Right renal cortex interstitium (tissue), 3 donors: ENCODE results near the gene TXLNG. TPM values are rescaled to one million over a fixed set of nuclear protein-coding genes. Genes with fewer than 3 reads are reported as not detected.
"Not testable (repeated sequence)": the region's sequence is repeated elsewhere in the genome, so short reads cannot be mapped to it uniquely, and the experiment has no call there.

Experiments
- DNase-seq, 3 donors: peaks; one replicate each; pipeline ENCODE4 v3.0.0-alpha.2; 2013; ENCODE audit warnings: low read depth in 3 of 3, low spot score in 2 of 3
- polyA plus RNA-seq, 3 donors: library from polyadenylated mRNA; unstranded; fragments of 120-200 nt; gene quantifications; one replicate each; pipeline ENCODE4 v1.2.1, GENCODE V29; 2013; ENCODE audit not compliant: insufficient read length in 3 of 3

Gene TXLNG
- polyA plus RNA-seq, result 10 to 100 TPM; 15.7 to 17.1 (median 16.0) TPM

DNA sequence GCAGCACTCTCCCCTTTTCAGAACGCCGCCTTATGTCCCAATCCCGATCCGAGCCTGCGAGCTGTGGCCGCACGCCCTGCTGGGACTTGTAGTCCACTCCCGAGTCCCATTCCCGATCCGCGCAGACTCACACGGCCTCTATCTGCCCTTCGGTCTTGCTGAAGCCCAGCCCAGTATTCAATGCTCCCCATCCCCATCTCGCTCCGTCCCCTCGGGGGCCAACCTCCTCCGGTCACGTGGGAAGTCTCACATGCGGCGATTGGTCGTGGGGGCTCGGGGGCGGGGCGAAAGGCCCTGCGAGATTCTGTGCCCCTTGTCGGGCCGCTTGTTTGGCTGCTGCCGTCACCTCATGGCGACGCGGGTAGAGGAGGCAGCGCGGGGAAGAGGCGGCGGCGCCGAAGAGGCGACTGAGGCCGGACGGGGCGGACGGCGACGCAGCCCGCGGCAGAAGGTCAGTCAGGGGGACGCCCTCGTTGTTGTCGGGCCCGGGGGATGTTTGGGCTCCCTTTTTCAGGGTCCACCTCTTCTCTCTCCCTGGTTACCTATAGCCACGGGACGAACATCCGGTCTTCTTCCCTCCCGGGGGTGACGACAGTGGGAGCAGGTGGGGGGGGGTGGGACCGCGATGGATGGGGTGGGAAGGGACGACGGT lies at the start of gene TXLNG:
Gene TXLNG, plus strand, starts transcription at position 328 of the 652 bp plus-strand sequence. Its CDS starts 22 bp downstream, at position 350.
- DNase-seq, result peak; percentile 77 to 88 (median 87)

- DNase-seq, result no peak
Observed at GRCh38 chrX:16737024-16737423, 49.2 kb upstream of the TXLNG start.

DNA sequence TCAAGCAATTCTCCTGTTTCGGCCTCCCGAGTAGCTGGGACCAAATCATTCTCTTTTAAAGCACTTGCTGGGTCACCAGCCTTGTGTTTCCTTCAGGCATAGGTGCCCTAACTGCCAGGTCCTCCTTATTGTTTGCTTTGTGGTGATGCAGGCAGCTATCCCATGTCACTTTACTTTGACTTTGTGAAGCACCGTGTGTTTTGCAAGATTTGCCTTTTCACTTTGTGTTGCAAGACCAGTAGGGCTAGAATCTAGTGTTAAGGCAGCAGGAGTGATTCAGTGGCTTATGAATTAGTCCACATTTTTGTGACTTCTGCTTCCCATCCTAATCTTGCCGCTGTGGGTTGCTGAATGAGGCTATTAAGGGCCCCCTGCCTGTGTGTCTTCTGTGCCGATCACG lies 46.7 kb upstream of the TXLNG start:
- no peak for DNase-seq

DNA sequence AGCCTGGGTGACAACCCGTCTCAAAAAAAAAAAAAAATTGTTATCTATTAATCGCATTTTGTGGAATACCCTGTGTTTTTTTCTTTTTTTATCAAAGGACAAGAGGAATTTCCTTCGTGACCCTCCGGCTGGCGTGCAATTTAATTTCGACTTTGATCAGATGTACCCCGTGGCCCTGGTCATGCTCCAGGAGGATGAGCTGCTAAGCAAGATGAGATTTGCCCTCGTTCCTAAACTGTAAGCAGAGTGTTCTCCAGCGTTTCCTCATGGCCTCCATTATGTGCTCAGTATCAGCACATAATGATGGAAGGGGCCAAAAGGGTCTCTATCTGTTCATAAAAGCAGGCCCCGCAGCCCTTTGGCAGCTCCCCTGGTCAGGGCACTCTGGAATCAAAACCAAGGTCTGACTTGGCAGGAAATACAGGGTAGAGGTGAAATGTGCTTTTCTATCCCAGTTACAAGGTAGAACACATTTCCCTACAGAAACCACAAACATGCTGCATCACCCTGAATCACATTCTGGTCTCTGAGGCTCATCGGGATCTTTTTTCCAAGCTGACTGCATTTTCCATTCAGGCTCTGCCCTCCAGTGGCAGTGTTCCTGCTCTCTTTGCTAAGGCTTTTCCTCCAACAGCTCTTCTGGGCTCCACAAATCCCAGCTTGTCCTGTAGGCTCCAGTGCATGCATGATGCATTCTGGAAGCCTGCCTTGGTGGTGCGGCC lies 42.5 kb upstream of the TXLNG start:
- no peak for DNase-seq

GRCh38 chrX:16745102-16745501 lies 41.2 kb upstream of the TXLNG start:
- no peak for DNase-seq

DNA sequence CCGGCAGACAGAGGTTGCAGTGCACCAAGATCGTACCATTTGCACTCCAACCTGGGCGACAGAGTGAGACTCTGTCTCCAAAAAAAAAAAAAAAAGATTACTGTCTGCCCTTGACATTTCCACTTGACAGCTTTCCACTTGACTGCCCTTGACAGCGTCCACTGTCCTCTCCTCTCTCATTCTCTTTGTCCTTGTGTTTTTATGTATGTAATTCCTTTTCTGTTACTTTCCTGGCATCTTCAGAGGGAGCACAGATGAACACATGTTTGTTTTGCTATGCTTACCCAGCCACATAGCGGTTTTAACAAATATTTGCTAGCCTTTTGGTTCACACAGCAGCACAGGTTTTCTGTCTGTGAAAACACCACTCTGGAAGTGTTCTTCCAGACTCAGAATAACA lies 40.6 kb upstream of the TXLNG start:
- no peak for DNase-seq

- DNase-seq, result no peak
Observed at GRCh38 chrX:16748425-16748824, 37.8 kb upstream of the TXLNG start.

DNA sequence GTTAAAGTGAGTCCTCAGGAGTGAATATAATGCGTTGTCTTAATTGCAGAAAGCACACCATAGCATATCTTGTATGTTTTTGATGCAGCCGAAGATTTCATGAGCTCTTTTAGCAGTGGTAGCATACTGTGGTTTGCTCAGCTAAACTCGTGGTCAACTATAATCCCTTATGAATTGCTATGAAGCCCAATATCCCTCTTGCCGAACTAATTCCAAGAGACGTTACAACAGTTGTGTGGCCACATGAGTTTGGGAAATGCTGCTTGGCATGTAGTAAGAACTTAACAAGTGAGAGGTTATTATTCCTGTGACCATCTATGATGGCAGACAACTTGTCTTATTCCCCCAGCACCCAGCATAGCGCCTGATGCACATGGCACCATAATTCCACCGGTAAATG lies 36.1 kb upstream of the TXLNG start:
- no peak for DNase-seq

GRCh38 chrX:16754019-16754418 lies 32.2 kb upstream of the TXLNG start:
- no peak for DNase-seq

- DNase-seq, result no peak
Observed at GRCh38 chrX:16756724-16757123, 29.5 kb upstream of the TXLNG start.

DNA sequence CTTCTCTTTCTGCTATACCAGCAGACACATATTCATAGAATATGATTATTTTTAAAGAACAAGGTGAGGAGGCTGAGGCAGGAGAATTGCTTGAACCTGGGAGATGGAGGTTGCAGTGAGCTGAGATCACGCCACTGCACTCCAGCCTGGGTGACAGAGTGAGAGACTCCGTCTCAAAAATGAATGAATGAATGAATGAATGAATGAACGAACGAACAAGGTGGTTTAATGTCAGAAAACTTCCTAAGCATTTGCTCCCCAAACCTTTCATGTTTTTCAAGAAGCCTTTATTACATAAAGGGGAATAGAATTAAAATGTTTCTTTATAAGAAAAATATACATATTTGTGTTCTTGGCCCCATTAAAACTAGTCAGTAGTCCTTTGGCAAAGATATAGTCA lies 24.8 kb upstream of the TXLNG start:
- DNase-seq, result not testable (repeated sequence)

- DNase-seq, result no peak
Observed at GRCh38 chrX:16762579-16762978, 23.7 kb upstream of the TXLNG start.

DNA sequence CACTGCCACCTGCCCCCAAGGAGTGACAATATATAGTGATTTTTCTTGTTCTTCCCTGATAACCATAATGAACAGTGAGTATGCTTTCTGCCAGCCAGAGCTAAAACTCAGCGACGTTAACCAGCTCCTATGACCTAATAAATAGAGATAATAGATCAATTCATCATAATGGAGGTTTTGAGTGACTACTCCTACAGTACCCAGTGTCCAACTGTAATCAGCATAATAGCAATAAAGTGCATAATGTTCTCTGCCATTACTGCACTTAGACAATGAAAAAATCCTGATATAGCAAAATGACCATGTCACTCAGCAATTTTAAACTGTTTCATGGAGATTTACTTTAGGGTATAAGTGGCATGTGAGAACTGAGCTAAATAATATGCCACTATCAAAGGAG lies 20.7 kb upstream of the TXLNG start:
- DNase-seq, result no peak

DNA sequence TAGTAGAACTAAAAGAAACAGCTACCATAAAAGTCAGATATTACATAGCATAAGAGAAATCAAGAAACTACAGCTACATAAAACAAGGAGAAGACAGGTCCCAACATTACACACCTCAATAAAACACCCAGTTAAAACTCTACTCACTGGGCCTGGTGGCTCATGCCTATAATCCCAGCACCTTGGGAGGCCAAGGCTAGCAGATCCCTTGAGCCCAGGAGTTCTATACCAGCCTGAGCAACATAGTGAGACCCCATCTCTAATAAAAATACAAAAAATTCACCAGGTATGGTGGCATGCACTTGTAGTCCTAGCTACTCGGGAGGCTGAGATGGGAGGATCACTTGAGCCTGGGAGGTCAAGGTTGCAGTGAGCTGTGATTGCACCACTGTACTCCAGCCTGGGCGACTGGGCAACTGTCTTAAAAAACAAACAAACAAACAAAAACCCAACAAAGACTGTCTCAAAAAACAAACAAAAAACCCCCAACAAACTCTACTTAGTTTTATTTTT lies 15.2 kb upstream of the TXLNG start:
- DNase-seq, result no peak

- DNase-seq, result no peak
Observed at GRCh38 chrX:16771483-16772398, 14.5 kb upstream of the TXLNG start.

GRCh38 chrX:16772460-16772859 lies 13.8 kb upstream of the TXLNG start:
- no peak for DNase-seq

- no peak for DNase-seq
Observed at GRCh38 chrX:16774746-16775145, 11.5 kb upstream of the TXLNG start.

DNA sequence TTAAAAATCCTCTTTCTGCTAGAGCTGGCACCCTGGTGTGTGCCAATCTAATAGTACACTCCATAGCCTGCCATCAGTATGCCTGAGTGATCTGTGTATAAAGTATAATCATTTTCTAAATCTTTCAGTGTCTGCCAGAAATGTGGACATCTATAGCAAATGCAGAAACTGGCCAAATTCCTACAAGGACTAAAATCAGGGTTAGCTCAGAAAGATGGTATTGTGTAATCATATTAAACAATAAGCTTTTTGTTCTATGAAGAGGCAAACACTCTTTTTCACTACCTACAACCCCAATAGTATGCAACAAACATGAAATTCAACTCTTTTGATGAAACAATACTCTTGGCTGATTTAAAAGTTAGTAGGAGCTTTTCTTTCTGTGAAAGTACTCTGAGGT lies 7.7 kb upstream of the TXLNG start:
- DNase-seq, result no peak

DNA sequence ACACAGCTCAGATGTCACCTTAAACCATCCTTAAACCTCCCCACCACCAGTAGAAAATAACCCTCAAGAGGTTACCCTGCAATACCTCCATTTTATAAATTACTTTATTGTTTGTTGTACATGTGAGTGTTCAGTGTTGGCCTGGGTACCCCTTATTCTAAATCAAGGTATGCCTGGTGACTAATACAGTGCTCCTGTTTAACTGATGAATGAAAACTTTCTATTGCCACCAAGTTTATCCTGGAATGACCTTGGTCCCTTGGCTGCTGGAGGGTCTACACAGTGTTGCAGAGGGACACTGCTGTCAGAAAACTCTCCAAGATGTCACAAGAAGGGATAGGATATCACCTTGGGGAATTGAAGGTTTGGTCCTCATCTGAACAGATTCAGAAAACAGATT lies 7.3 kb upstream of the TXLNG start:
- no peak for DNase-seq

- DNase-seq, result not testable (repeated sequence)
Observed at GRCh38 chrX:16779815-16780214, 6.5 kb upstream of the TXLNG start.

DNA sequence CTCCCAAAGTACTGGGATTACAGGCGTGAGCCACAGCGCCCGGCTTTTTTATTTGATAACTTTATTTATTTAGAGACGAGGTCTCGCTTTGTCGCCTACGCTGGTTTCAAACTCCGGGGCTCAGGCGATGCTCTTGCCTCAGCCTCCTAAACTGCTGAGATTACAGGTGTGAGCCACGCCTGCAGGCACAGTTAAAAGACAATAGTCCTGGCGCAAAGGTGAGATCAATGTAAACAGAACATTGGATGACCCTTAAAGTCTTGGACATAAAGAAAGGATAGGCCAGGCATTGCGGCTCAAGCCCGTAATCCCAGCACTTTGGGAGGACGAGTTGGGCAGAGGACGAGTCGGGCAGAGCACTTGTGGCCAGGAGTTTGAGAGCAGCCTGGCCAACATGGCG lies 2.8 kb upstream of the TXLNG start:
- DNase-seq, result no peak
